K562 (cell line): ENCODE data around the gene KLHDC7B.

Experiments used
- CEBPG ChIP-seq, 3 experiments: fragments of 200-800 bp in 1 of 3; sonication (Bioruptor generic) in 1 of 3; sonication (generic) in 1 of 3; formaldehyde crosslinking in 1 of 3; IDR thresholded peaks in 2 of 3; conservative IDR thresholded peaks in 1 of 3; 2 replicates each; pipeline versions ENCODE4 v1.6.1 to v1.8.0; 2016 to 2022; ENCODE audit warnings: missing compliant biosample characterization in 2 of 3, missing genetic modification characterization in 2 of 3, mild to moderate bottlenecking in 1 of 3, missing genetic modification reagents in 1 of 3
- CTCF ChIP-seq, 3 experiments: IDR thresholded peaks in 2 of 3; conservative IDR thresholded peaks in 1 of 3; 2 replicates each; pipeline ENCODE4 v1.5.1; 2011 to 2012; ENCODE audit warnings: low read length in 3 of 3, mild to moderate bottlenecking in 3 of 3, control low read depth in 2 of 3, improper control_type of control experiment in 1 of 3, inconsistent platforms in 1 of 3, low read depth in 1 of 3, mixed read lengths in 1 of 3, moderate library complexity in 1 of 3; ENCODE audit not compliant: insufficient read depth in 2 of 3
- E2F1 ChIP-seq: sonication (generic); formaldehyde crosslinking; IDR thresholded peaks from 2 replicates; pipeline ENCODE4 v1.8.1; 2023; ENCODE audit warnings: mild to moderate bottlenecking, missing genetic modification reagents, moderate library complexity
- E2F4 ChIP-seq: sonication (generic); formaldehyde crosslinking; IDR thresholded peaks from 2 replicates; pipeline ENCODE4 v1.8.0; 2022; ENCODE audit warnings: mild to moderate bottlenecking, low read depth, missing genetic modification reagents
- KAT8 ChIP-seq: fragments of 450-650 bp; IDR thresholded peaks from 2 replicates; pipeline ENCODE4 v1.6.1; 2016; ENCODE audit warnings: low read depth, mild to moderate bottlenecking
- SOX6 ChIP-seq: fragments of 450-650 bp; IDR thresholded peaks from 2 replicates; pipeline ENCODE4 v1.6.1; 2014; ENCODE audit warnings: mild to moderate bottlenecking
- ZNF239 ChIP-seq: fragments of 250-450 bp; sonication (Bioruptor Pico); IDR thresholded peaks from 2 replicates; pipeline ENCODE4 v1.4.0; 2020; ENCODE audit warnings: mild to moderate bottlenecking
- ZNF512 ChIP-seq: IDR thresholded peaks from 2 replicates; pipeline ENCODE4 v1.6.1; 2016; ENCODE audit warnings: missing genetic modification characterization, missing compliant biosample characterization

- TF ChIP-seq SOX6 (no peak), E2F1 (CRISPR knock-in tag) (no peak), CEBPG (CRISPR knock-in tag; IDR thresholded peaks at IDR 0.05) (no peak), CEBPG (tag; conservative IDR thresholded peaks at IDR 0.05 in 1 of 2, IDR thresholded peaks at IDR 0.05 in 1 of 2) (no peak), CTCF (IDR thresholded peaks at IDR 0.05 in 2 of 3, conservative IDR thresholded peaks at IDR 0.05 in 1 of 3; ENCODE audit: insufficient read depth in 2 of 3, low read depth in 1 of 3, low read length in 3 of 3) (no peak), ZNF239 (no peak), KAT8 (no peak), E2F4 (CRISPR knock-in tag) (no peak), ZNF512 (tag) (no peak)
These were observed 22.1 kb downstream of the KLHDC7B start for GRCh38 chr22:50567721-50568252.
